ENCODE results near the gene MAL.

MAL gene

GRCh38 chr2:95061119-95061512 is 35.6 kb downstream of the MAL start:
- POLR2A ChIA-PET, result no interaction called here
- CTCF ChIA-PET, result no interaction called here
- TF ChIP-seq FOXK2 (IDR thresholded peaks at IDR 0.05) (no peak), ARNT (IDR thresholded peaks at IDR 0.05) (no peak), FOXA1 (IDR thresholded peaks at IDR 0.05) (no peak), FOXM1 (IDR thresholded peaks at IDR 0.05; ENCODE audit: borderline replicate concordance) (no peak), L3MBTL2 (conservative IDR thresholded peaks at IDR 0.05) (no peak), CTBP1 (IDR thresholded peaks at IDR 0.05; ENCODE audit: borderline replicate concordance) (no peak), ZNF384 (IDR thresholded peaks at IDR 0.05) (no peak), LEF1 (IDR thresholded peaks at IDR 0.05; ENCODE audit: borderline replicate concordance) (no peak), SUZ12 (IDR thresholded peaks at IDR 0.05) (no peak), TARDBP (IDR thresholded peaks at IDR 0.05) (no peak), NFRKB (IDR thresholded peaks at IDR 0.05) (no peak), BHLHE40 (IDR thresholded peaks at IDR 0.05; ENCODE audit: borderline replicate concordance) (no peak), SP1 (IDR thresholded peaks at IDR 0.05) (no peak), HDGF (IDR thresholded peaks at IDR 0.05; ENCODE audit: borderline replicate concordance) (no peak), ELF4 (IDR thresholded peaks at IDR 0.05) (no peak)
- TF ChIP-seq, protein P1, sequence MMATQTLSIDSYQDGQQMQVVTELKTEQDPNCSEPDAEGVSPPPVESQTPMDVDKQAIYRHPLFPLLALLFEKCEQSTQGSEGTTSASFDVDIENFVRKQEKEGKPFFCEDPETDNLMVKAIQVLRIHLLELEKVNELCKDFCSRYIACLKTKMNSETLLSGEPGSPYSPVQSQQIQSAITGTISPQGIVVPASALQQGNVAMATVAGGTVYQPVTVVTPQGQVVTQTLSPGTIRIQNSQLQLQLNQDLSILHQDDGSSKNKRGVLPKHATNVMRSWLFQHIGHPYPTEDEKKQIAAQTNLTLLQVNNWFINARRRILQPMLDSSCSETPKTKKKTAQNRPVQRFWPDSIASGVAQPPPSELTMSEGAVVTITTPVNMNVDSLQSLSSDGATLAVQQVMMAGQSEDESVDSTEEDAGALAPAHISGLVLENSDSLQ (IDR thresholded peaks at IDR 0.05), result no peak
- no peak for DNase-seq (ENCODE audit: extremely low spot score)

DNA sequence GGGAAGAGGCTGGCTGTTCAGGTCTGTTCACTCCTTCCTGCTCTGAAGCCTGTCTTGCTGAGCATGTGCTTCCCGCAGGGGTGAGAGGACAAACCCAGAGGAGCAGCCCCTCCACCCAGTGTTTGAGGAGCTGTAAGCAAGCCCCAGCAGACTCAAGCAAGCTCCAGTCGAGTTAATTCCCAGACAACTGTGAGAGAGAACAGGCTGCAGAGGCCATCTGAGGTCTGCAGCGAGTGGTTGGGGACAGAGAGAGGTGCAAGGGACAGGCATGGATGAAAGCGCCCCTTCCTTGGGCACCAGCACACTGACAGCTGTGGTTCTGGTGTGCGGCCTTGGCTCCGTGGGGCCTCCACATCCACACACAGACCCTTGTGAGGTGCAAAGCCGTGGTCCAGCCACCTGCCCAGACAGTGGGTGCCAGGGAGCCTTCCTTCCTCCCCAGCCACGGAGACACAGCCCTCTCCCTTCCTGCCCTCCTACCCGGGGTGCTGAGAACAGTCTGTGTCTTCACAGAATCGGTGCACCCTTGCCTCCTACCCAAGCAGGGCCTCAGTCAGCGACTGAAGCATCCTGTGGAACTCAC is 36.2 kb downstream of the MAL start:
- DNase-seq (ENCODE audit: extremely low spot score), result no peak
- POLR2A ChIA-PET, result no interaction called here
- no peak for TF ChIP-seq FOXM1 (IDR thresholded peaks at IDR 0.05; ENCODE audit: borderline replicate concordance)
- TF ChIP-seq BHLHE40 (IDR thresholded peaks at IDR 0.05; ENCODE audit: borderline replicate concordance), result no peak
- TF ChIP-seq SUZ12 (IDR thresholded peaks at IDR 0.05), result no peak
- TF ChIP-seq FOXK2 (IDR thresholded peaks at IDR 0.05), result no peak
- TF ChIP-seq NFRKB (IDR thresholded peaks at IDR 0.05), result no peak
- TF ChIP-seq HDGF (IDR thresholded peaks at IDR 0.05; ENCODE audit: borderline replicate concordance), result no peak
- no peak for TF ChIP-seq ARNT (IDR thresholded peaks at IDR 0.05)
- TF ChIP-seq, protein P1 (IDR thresholded peaks at IDR 0.05), result no peak
- TF ChIP-seq ELF4 (IDR thresholded peaks at IDR 0.05), result no peak
- no peak for TF ChIP-seq L3MBTL2 (conservative IDR thresholded peaks at IDR 0.05)
- no peak for TF ChIP-seq LEF1 (IDR thresholded peaks at IDR 0.05; ENCODE audit: borderline replicate concordance)
- no peak for TF ChIP-seq SP1 (IDR thresholded peaks at IDR 0.05)
- TF ChIP-seq ZNF384 (IDR thresholded peaks at IDR 0.05), result no peak
- no peak for TF ChIP-seq TARDBP (IDR thresholded peaks at IDR 0.05)
- TF ChIP-seq FOXA1 (IDR thresholded peaks at IDR 0.05), result no peak
- no peak for TF ChIP-seq CTBP1 (IDR thresholded peaks at IDR 0.05; ENCODE audit: borderline replicate concordance)
- CTCF ChIA-PET, result interaction anchor here (1.1 kb wide), 1 partner anchor 34 kb away, joined by 7 read pairs; no protein-coding TSS in a partner anchor

DNA sequence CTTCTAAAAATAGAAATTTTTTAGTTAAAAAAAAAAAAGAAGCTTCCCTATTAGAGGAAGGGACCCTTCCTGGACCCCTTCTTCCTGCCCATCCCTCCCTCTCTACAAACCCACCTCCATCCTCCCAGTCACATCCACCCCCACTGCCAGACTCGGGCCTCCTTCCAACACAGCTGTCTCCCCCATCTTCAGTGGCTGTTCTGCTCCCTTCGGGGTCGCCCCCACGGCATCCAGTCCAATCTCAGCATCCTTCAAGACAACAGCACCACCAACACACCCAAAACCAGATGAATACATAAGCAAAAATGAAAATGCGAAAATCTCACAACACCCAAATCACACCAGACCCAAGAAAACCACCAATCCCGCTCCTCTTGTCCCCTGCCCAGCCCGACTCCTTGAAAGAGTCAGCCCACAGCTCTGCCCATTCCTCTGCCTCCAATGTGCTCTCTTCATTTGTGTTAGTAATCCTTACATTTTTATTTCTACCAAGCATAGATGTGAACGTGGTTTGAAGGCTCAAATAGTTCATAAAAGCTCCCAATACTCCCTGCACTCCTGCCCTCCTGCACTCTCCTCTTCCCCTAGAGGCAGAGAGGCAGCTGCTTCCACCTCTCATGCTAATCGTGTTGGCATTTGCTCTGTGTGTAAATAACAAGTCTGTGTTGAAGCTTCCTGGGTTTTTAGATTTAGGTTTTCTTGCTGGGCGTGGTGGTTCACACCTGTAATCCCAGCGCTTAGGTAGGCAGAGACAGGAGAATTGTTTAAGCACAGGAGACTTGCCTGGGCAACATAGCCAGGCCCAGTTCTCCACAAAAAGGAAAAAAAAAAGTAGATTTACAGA is 37.0 kb downstream of the MAL start:
- ChIA-PET CTCF (interaction anchor here (1.1 to 1.5 kb wide), 3 partner anchors 9 to 34 kb away, joined by 4 to 7 read pairs (median 5); no protein-coding TSS in a partner anchor), POLR2A (no interaction called here)
- TF ChIP-seq SP1 (IDR thresholded peaks at IDR 0.05) (no peak), HDGF (IDR thresholded peaks at IDR 0.05; ENCODE audit: borderline replicate concordance) (no peak), ELF4 (IDR thresholded peaks at IDR 0.05) (no peak), FOXM1 (IDR thresholded peaks at IDR 0.05; ENCODE audit: borderline replicate concordance) (no peak), BHLHE40 (IDR thresholded peaks at IDR 0.05; ENCODE audit: borderline replicate concordance) (no peak), TARDBP (IDR thresholded peaks at IDR 0.05) (no peak), ARNT (IDR thresholded peaks at IDR 0.05) (no peak), ZNF384 (IDR thresholded peaks at IDR 0.05) (no peak), CTBP1 (IDR thresholded peaks at IDR 0.05; ENCODE audit: borderline replicate concordance) (no peak), LEF1 (IDR thresholded peaks at IDR 0.05; ENCODE audit: borderline replicate concordance) (no peak), FOXK2 (IDR thresholded peaks at IDR 0.05) (no peak)
- TF ChIP-seq, protein P1 (IDR thresholded peaks at IDR 0.05), result no peak
- DNase-seq (ENCODE audit: extremely low spot score), result no peak

- CTCF ChIA-PET, result interaction anchor here (1.1 to 1.5 kb wide), 3 partner anchors 9 to 33 kb away, joined by 4 to 7 read pairs (median 5); no protein-coding TSS in a partner anchor
- no peak for DNase-seq (ENCODE audit: extremely low spot score)
- POLR2A ChIA-PET, result no interaction called here
- no peak for TF ChIP-seq SUZ12 (IDR thresholded peaks at IDR 0.05)
- TF ChIP-seq FOXK2 (IDR thresholded peaks at IDR 0.05), result no peak
- TF ChIP-seq L3MBTL2 (conservative IDR thresholded peaks at IDR 0.05), result no peak
- TF ChIP-seq ELF4 (IDR thresholded peaks at IDR 0.05), result no peak
- no peak for TF ChIP-seq FOXA1 (IDR thresholded peaks at IDR 0.05)
- TF ChIP-seq BHLHE40 (IDR thresholded peaks at IDR 0.05; ENCODE audit: borderline replicate concordance), result no peak
- no peak for TF ChIP-seq ARNT (IDR thresholded peaks at IDR 0.05)
- TF ChIP-seq HDGF (IDR thresholded peaks at IDR 0.05; ENCODE audit: borderline replicate concordance), result no peak
- no peak for TF ChIP-seq ZNF384 (IDR thresholded peaks at IDR 0.05)
- no peak for TF ChIP-seq FOXM1 (IDR thresholded peaks at IDR 0.05; ENCODE audit: borderline replicate concordance)
- TF ChIP-seq LEF1 (IDR thresholded peaks at IDR 0.05; ENCODE audit: borderline replicate concordance), result no peak
- TF ChIP-seq CTBP1 (IDR thresholded peaks at IDR 0.05; ENCODE audit: borderline replicate concordance), result no peak
- TF ChIP-seq TARDBP (IDR thresholded peaks at IDR 0.05), result no peak
- TF ChIP-seq NFRKB (IDR thresholded peaks at IDR 0.05), result no peak
- TF ChIP-seq, protein P1 (IDR thresholded peaks at IDR 0.05), result no peak
- TF ChIP-seq SP1 (IDR thresholded peaks at IDR 0.05), result no peak
Observed at GRCh38 chr2:95063086-95063958, 37.8 kb downstream of the MAL start.
